NCI-H460 (cell line): ENCODE data around the gene NID1. TPM values are rescaled to one million over a fixed set of nuclear protein-coding genes. Genes with fewer than 3 reads are reported as not detected.

ENCODE experiments used
- DNase-seq: peaks from one replicate; pipeline ENCODE4 v3.0.0-alpha.2; 2016; ENCODE audit warnings: low read depth; ENCODE audit errors: extremely low read depth
- total RNA-seq: library from RNA; depleted of rRNA; stranded (reverse); fragments of >200 nt; shearing (Covaris generic); gene quantifications from 2 replicates; pipeline ENCODE4 v1.2.3, GENCODE V29; 2014

The NID1 gene
- total RNA-seq, 1 experiment from 2014 or later, result 0.15 TPM

GRCh38 chr1:236067854-236068454 lies 3.1 kb upstream of the NID1 start:
- no peak for DNase-seq

GRCh38 chr1:236066828-236067386 lies 2.0 kb upstream of the NID1 start:
- no peak for DNase-seq

GRCh38 chr1:236066054-236066453 lies 1.2 kb upstream of the NID1 start:
- no peak for DNase-seq

- no peak for DNase-seq
Measured at GRCh38 chr1:236065509-236066005, 667 bp upstream of the NID1 start.

- no peak for DNase-seq
Measured at GRCh38 chr1:236063919-236064673, 794 bp downstream of the NID1 start.

GRCh38 chr1:236063551-236063918 lies 1.4 kb downstream of the NID1 start:
- DNase-seq, result no peak

GRCh38 chr1:236060286-236060685 lies 4.6 kb downstream of the NID1 start:
- no peak for DNase-seq

- DNase-seq, result no peak
Measured at GRCh38 chr1:236059011-236059410, 5.9 kb downstream of the NID1 start.

GRCh38 chr1:236058141-236058934 lies 6.6 kb downstream of the NID1 start:
- no peak for DNase-seq

- DNase-seq, result no peak
Measured at GRCh38 chr1:236057546-236057945, 7.3 kb downstream of the NID1 start.

- no peak for DNase-seq
Measured at GRCh38 chr1:236052232-236052993, 12.5 kb downstream of the NID1 start.

GRCh38 chr1:236051242-236051791 lies 13.6 kb downstream of the NID1 start:
- DNase-seq, result no peak

GRCh38 chr1:236045771-236046170 lies 19.1 kb downstream of the NID1 start:
- no peak for DNase-seq

- no peak for DNase-seq
Measured at GRCh38 chr1:236044341-236044740, 20.5 kb downstream of the NID1 start.

GRCh38 chr1:236041631-236042618 lies 23.0 kb downstream of the NID1 start:
- no peak for DNase-seq

GRCh38 chr1:236039740-236040685 lies 24.9 kb downstream of the NID1 start:
- DNase-seq, result no peak

GRCh38 chr1:236038034-236038433 lies 26.9 kb downstream of the NID1 start:
- no peak for DNase-seq

GRCh38 chr1:236035681-236036101 lies 29.2 kb downstream of the NID1 start:
- DNase-seq, result no peak
